HG03280 (cell line): Measurements from ENCODE around the gene ZBTB20.

Experiments
- ATAC-seq: cut with Tn5 transposase; IDR thresholded peaks from one replicate; pipeline ENCODE4 v1.9.1; 2021; ENCODE audit warnings: mild to moderate bottlenecking, moderate library complexity; ENCODE audit not compliant: unreplicated experiment

ZBTB20 gene

GRCh38 chr3:115022199-115022598, 124.9 kb downstream of the ZBTB20 start:
- ATAC-seq, result no peak

DNA sequence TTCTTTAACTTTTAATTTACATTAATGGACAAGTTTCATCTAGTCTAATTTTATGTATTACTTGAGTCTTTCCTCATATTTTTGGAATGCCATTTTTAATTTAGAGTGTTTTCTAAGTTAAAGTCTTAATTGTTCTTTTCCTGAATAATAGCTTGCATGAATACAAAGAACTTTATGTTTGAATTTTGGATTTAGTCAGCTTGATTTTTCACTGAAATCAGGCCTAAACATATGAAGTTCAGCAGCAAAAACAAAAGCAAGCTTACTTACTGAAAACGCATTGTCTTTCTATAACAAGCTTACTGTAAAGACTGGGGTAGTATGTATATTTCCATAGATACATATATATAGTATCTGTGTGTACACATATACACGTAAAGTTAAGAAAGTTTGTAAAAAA, 126.0 kb downstream of the ZBTB20 start:
- no peak for ATAC-seq

GRCh38 chr3:115019900-115020299, 127.2 kb downstream of the ZBTB20 start:
- no peak for ATAC-seq

DNA sequence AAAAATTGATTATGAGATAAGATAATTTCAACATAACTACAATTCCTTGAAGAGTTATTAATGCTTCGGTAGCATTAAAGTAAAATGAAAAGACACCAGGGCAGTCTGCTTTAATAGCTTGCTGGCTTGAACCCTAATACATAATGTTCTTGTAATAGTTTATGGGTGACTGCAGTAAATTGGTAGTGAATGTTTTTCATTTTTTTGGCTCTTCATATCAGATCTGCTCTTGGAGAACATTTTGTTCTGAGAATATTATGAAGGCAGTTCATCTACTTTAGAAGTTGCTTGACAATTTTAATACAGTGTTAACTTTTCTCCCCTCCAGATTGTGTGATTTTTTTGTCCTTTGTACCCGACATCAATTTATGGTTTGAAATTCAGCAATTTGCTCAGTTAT, 128.4 kb downstream of the ZBTB20 start:
- ATAC-seq, result no peak

- ATAC-seq, result no peak
These were observed 139.1 kb downstream of the ZBTB20 start for GRCh38 chr3:115007966-115008365.

DNA sequence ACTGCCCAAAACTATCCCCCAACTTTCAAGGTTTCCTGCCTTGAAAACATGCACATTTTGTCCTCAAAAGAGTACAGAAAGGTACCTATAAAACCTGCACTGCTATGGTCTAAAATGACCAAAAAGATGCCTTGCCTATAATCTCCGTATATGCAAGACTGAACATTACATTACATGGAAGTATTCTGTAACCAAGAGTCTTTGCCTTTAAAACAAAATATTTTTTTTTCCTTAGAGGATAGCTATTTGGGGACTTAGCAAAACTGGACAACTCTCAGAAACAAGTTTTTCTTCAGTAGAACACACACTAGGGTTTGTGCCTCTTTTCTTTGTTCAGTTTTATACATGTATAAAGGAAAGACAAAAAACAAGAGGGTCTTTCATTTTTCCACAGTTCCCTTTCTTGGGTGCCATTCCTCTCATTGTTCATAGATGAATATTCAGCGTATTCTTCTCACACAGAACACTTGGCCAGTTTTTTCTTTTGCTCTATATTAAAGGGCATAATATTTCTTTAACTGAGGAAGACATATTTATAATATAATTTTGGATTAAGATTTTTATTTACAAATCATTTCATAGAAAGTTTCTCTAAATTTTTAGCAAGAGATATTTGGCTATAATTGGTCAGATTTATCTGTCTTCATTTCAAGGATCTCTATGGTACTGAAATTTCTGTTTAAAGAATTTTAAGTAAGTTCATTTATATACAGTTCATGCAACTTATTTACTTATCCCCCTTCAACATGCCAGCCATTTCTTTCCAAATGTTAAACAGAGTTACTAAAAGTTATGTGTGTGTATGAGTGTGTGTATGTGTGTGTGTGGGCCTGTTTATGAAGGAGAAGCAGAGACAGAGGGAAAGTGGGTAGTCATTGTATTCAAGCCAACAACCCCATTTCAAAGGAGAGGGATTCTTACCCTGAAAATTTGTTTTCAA, 142.6 kb downstream of the ZBTB20 start:
- ATAC-seq, result no peak

GRCh38 chr3:114998971-114999579, 148.0 kb downstream of the ZBTB20 start:
- ATAC-seq, result no peak

- no peak for ATAC-seq
These were observed 152.3 kb downstream of the ZBTB20 start for GRCh38 chr3:114994554-114995341.

GRCh38 chr3:114985776-114986175, 161.3 kb downstream of the ZBTB20 start:
- no peak for ATAC-seq

- ATAC-seq, result no peak
These were observed 163.8 kb downstream of the ZBTB20 start for GRCh38 chr3:114983248-114983647.

GRCh38 chr3:114974387-114974786, 172.7 kb downstream of the ZBTB20 start:
- peak; percentile 85 for ATAC-seq

DNA sequence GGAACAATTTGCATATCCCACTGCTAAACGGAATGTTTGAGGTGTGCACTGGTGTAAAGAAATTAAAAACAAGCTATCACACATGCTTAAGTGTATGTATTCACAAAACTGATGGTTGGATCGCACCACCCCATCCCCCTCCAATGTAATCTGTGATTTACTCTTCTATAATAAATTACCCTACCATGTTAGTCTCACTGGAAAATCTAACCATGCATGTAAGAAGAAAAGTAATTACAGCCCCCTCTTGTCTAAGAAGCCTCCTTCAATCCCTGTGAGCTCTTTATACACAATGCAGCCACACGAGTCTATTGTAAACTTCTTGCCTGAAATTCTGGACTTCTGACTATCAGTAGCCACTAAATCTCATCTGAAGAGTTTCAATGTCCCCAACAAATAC, 173.6 kb downstream of the ZBTB20 start:
- no peak for ATAC-seq

DNA sequence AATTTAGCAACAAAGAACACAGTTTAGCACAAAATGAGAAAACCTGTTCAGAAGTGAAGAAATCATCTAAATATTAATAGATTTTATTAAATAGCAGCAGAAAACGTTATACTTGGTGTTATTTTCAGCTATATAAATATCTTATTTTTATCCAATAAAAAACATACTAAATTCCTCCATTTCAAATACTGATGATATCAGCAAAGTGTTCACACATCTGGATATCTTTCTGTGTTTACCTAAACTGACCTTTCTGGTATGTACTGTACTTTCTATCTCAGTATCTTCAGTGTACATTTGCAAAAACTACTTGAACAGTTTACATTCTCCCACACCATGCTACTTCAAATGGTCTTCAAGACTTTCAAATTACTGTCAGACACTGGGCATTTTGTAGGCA, 179.9 kb downstream of the ZBTB20 start:
- ATAC-seq, result no peak

DNA sequence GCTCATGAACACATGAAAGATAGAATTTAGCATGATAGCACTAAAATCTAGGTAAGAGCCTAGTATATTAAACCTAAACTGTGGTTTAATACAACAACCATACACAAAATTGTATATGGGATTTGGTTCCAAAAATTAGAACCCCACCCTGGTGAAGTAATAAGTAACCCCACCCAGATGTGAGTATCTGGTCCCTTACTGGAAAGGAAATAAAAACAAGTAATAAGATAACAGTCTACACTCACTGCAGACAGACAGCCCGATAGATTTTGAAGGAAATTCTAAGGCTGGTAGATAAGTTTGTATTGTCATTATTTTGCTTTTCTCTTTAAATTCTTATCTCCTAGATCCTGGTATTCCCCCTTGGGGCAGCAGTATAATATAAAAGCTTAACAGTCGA, 184.9 kb downstream of the ZBTB20 start:
- ATAC-seq, result no peak

- no peak for ATAC-seq
These were observed 188.2 kb downstream of the ZBTB20 start for GRCh38 chr3:114958930-114959329.

- ATAC-seq, result no peak
These were observed 193.3 kb downstream of the ZBTB20 start for GRCh38 chr3:114953800-114954199.

DNA sequence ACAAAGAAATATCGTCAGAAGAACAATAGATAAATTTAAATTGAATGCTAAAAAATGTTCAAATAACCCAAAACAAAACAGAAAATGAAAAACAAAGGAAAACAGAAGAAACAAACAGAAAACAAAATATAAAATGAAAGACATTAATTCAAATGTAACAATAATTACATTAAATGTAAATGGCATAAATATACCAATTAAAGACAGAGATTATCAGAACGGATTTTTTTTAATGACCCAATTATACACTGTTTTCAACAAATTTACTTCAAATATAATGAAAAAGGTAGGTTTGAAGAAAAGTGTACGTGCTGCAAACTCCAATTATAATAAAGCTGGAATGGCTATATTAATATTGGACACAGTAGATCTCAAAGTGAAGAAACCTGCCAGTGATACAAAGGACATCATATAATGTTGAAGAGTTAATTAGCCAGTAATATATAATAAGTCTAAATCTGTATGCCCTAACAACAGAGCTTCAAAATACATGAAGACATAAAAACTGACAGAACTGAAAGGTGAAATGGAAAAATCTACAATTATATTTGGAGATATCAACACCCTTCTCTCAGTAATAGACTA, 193.8 kb downstream of the ZBTB20 start:
- ATAC-seq, result no peak

DNA sequence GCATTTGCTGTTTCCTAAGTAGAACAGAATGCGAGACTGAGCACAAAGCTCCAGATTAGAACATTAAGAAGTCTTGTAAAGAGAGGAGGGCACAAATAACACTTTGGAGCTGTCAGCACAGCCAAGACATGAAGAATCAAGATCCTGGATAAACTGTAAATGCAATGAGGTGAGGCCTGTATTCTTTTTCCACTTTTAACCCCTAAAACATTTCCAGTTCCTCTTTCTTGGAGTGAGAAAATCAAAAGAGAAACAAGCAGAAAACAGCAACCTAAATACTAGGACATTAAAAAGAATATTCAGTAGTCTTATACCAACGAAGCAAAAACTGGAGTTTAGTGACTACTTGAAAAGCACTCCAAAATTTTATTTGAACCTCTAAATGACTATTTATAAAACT, 204.3 kb downstream of the ZBTB20 start:
- no peak for ATAC-seq

DNA sequence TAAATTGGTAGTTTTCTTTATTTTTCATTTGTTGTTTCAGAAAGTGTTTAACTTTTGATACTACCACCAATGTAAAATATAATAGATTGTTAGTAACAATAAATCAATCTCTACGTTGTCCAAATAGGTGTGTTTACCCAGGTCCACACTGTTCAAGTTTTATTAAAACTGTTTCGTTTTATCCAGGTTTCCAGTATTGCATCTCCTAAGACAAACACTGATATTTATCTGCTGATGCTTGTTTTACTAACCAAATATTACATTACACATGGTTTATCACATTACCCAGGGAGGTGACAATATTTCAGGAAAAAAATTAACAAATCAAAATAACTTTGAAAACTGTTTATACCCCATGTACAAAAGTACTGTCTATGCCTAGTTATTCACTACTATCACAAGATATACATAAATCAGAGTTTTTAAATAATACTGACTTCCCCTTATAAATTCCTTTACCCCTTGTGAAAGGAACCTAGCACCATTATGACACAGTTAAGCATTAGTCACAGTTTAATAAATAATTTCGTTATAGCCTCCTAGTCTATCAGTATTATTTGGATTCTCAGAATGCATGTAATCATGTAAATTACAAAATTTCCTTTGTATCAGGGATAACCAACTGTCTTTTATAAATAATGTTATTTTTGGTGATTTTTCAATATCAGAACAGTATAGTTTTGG, 205.3 kb downstream of the ZBTB20 start:
- no peak for ATAC-seq

- ATAC-seq, result no peak
These were observed 207.2 kb downstream of the ZBTB20 start for GRCh38 chr3:114939920-114940319.

DNA sequence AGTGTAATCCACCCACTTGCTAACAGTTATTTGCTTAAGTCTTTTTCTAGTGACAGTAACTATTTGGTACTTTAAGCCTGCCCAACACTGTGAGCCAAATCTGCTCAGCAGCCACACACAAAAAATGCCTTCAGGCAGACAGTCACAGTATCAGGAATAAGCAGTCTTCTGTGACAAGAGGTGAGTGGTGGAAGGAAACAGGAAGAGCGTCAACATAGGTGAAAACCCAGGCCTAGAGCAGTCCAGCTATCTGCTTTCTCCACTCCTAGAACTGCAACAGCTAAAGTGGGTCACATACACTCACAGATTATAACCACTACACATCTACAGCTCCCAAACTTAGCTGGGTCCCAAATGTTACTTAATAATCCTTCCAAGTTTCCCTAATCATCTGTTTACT, 213.7 kb downstream of the ZBTB20 start:
- ATAC-seq, result no peak
